AG04450 (cell line): ENCODE data around the gene ITGA11. TPM values are rescaled to one million over a fixed set of nuclear protein-coding genes. Genes with fewer than 3 reads are reported as not detected.

ENCODE experiments used
- CTCF ChIA-PET: fragments of 300-600, 350-600 bp; formaldehyde crosslinking; extraction: SDS; loops from one replicate; lab custom pipeline; 2022; ENCODE audit warnings: antibody characterized with exemption, inconsistent platforms; lab: Charles Lee
- POLR2A ChIA-PET: fragments of 350-600 bp; formaldehyde crosslinking; extraction: SDS; loops from one replicate; lab custom pipeline; 2021; ENCODE audit warnings: antibody characterized with exemption, inconsistent platforms; lab: Yijun Ruan, JAX
- DNase-seq: peaks from one replicate; pipeline ENCODE4 v3.0.0-alpha.2; 2011; ENCODE audit warnings: low read depth, low spot score
- H3K27ac ChIP-seq: one replicate; pipeline ENCODE4 v1.5.1; 2012; ENCODE audit warnings: low read depth, low read length, control low read depth
- H3K27me3 ChIP-seq: one replicate; pipeline ENCODE4 v1.6.0; 2012; ENCODE audit warnings: low read length; ENCODE audit not compliant: control insufficient read depth, insufficient read depth
- H3K4me3 ChIP-seq: 2 replicates; pipeline ENCODE4 v1.5.1; 2011; ENCODE audit warnings: mild to moderate bottlenecking, low read depth, low read length, control low read depth
- H3K9me3 ChIP-seq: 2 replicates; pipeline ENCODE4 v1.5.1; 2012; ENCODE audit warnings: low read length; ENCODE audit not compliant: control insufficient read depth, insufficient read depth
- polyA plus RNA-seq: library from polyadenylated mRNA; depleted of rRNA; stranded (reverse); fragments of >200 nt; gene quantifications from 2 replicates; pipeline ENCODE4 v1.2.3, GENCODE V29; 2011
- TF ChIP-seq, protein P1 (sequence below): IDR thresholded peaks from 2 replicates; pipeline ENCODE4 v1.5.1; 2011; ENCODE audit warnings: low read depth, low read length, control low read depth, inconsistent platforms

Gene ITGA11
- polyA plus RNA-seq, 1 experiment = 24.0 TPM

DNA sequence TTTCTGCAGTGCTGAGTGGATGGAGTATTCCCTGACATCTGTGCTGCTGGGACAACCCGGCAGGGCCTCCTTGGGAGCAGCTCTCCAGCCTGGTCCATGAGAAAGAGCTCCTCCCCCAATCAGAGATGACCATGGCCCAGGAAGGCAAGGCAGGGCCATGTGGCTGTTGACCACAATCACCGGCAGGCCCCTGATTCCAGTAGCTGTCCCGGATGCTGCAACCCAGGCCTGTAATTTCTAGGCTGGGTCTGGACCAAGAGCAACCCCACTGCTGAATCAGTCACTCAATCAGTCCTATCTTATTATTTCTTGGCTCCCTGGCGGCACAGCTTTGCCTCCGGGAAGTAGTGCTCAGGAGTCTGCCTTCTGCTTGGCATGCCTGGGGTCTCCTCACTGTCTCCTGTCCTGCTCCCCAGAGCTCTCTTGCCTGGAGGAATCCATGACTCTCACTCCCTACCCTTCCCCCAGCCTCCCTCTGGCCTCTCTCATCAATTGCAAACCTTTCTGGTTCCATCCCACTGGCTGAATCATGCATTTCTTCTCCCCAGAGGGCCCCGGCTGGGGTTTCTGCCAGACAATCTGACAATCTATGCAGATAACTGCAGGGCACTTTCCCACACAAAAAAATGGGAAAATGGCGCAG, 32.6 kb upstream of the ITGA11 start:
- DNase-seq = no peak
- Histone ChIP-seq H3K4me3 (no peak overlapping the region), H3K27ac (no peak overlapping the region), H3K27me3 (peaks cover 17% of the 10 kb centered on the region), H3K9me3 (no peaks in the 10 kb centered on the region; the same call in 1 of the 2 replicates)
- POLR2A ChIA-PET = no interaction called here
- TF ChIP-seq, protein P1, sequence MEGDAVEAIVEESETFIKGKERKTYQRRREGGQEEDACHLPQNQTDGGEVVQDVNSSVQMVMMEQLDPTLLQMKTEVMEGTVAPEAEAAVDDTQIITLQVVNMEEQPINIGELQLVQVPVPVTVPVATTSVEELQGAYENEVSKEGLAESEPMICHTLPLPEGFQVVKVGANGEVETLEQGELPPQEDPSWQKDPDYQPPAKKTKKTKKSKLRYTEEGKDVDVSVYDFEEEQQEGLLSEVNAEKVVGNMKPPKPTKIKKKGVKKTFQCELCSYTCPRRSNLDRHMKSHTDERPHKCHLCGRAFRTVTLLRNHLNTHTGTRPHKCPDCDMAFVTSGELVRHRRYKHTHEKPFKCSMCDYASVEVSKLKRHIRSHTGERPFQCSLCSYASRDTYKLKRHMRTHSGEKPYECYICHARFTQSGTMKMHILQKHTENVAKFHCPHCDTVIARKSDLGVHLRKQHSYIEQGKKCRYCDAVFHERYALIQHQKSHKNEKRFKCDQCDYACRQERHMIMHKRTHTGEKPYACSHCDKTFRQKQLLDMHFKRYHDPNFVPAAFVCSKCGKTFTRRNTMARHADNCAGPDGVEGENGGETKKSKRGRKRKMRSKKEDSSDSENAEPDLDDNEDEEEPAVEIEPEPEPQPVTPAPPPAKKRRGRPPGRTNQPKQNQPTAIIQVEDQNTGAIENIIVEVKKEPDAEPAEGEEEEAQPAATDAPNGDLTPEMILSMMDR = no peak
- CTCF ChIA-PET = no interaction called here

DNA sequence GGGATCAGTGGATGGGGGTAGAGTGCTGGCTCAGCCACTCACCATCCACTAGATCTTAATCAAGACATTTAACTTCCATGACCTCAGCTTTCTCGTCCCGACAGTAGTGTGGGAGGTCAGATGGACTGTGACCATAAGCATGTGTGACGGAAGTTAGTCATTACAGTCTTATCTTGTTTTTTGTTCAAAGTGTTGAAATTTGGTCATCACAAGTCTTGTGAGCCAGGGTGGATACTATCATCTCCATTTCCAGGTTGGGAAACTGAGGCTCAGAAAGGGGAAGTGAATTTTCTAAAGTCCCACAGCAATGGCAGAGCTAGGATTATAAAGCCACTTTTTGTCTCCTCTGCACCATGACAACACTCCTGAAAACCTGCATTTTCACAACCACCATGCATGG, 32.0 kb upstream of the ITGA11 start:
- H3K27me3 ChIP-seq = peaks cover 15% of the 10 kb centered on the region
- ChIA-PET CTCF (no interaction called here), POLR2A (no interaction called here)
- H3K4me3 ChIP-seq = no peak overlapping the region
- TF ChIP-seq, protein P1 = no peak
- no peaks in the 10 kb centered on the region; the same call in 1 of the 2 replicates for H3K9me3 ChIP-seq
- no peak overlapping the region for H3K27ac ChIP-seq
- DNase-seq = no peak

DNA sequence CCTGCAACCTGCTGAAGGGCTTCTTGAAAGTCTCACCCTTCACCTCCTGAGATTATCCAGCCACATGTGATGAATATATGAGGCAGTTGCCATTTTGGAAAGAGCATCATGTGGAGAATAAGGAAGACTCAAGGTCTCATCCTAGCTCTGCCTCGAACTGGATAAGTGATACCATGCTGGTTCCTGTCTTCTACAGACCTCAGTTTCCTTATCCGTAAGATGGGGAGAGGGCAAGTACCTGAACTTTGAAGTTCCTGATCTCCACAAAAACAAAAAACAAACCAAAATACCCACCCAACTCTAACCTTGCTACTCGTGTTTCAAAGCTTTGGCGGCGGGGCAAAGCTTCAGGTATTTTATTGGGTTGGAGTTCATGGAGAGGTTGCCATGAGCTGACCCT, 31.5 kb upstream of the ITGA11 start:
- H3K9me3 ChIP-seq = no peaks in the 10 kb centered on the region; the same call in 1 of the 2 replicates
- no peak overlapping the region for H3K27ac ChIP-seq
- CTCF ChIA-PET = interaction anchor here (1.0 kb wide), 1 partner anchor 87 kb away, joined by 3 read pairs; no protein-coding TSS in a partner anchor
- no peak overlapping the region for H3K4me3 ChIP-seq
- H3K27me3 ChIP-seq = peaks cover 13% of the 10 kb centered on the region
- no peak for DNase-seq
- TF ChIP-seq, protein P1 = no peak
- POLR2A ChIA-PET = no interaction called here

DNA sequence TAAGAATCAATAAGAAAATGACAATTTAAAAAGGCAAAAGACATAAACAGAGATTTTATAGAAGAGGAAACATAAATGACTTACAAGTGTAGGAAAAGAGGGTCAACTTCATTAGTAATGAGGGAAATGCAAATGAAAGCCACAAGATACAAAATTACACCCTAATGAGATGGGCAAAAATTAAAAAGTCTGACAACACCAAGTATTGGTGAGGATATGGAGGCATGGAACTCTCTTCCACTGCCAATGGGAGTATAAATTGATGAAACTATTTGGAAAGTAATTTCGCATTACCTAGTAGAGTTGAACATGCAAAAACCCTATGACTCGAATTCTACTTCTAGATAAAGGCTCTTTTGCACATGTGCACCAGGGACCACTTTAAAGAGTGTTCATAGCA, 28.2 kb upstream of the ITGA11 start:
- ChIA-PET POLR2A (no interaction called here), CTCF (no interaction called here)

DNA sequence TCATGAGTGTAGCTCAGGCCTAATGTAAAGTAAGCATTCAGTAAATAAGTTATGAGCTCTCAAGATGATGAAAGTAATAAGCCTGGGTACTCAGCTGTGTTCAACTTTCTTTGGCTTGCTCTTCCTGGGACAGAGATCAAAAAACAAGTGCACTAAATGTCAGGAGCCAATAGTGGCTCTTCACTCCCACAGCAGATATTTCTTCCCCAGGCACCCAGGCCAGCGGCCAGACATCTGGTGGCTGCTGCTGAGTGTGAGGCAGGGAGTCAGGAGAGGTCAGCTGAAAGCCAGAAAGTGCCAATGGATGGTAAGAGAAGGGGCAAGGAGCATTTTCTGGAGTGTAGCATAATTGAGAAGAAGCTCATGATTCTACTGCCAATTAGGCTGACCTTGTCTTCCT, 18.2 kb upstream of the ITGA11 start:
- Histone ChIP-seq H3K4me3 (no peak overlapping the region), H3K27ac (no peak overlapping the region), H3K27me3 (peaks cover 42% of the 10 kb centered on the region), H3K9me3 (no peaks in the 10 kb centered on the region)
- no peak for DNase-seq
- TF ChIP-seq, protein P1 = no peak
- CTCF ChIA-PET = interaction anchor here (1.1 kb wide), 1 partner anchor 100 kb away, joined by 3 read pairs; no protein-coding TSS in a partner anchor
- POLR2A ChIA-PET = interaction anchor here (1.2 kb wide), 1 partner anchor 47 kb away, joined by 3 read pairs; no protein-coding TSS in a partner anchor

More for the DNA sequence above, 28.2 kb upstream of the ITGA11 start:
- TF ChIP-seq, protein P1 = no peak
- Histone ChIP-seq H3K27me3 (peaks cover 7% of the 10 kb centered on the region), H3K27ac (no peak overlapping the region), H3K9me3 (no peaks in the 10 kb centered on the region), H3K4me3 (no peak overlapping the region)
- DNase-seq = no peak
